RPMI7951 (cell line): ENCODE data around the gene PTPRN2. TPM values are rescaled to one million over a fixed set of nuclear protein-coding genes. Genes with fewer than 3 reads are reported as not detected.
A peak's percentile ranks its signal among the peaks of the same experiment; 100 is the strongest.
"Not testable (repeated sequence)": the region's sequence is repeated elsewhere in the genome, so short reads cannot be mapped to it uniquely, and the experiment has no call there.

Experiments
- DNase-seq: peaks from one replicate; pipeline ENCODE4 v3.0.0-alpha.2; 2012; ENCODE audit warnings: low read depth
- total RNA-seq: library from RNA; depleted of rRNA; stranded (reverse); fragments of >200 nt; shearing (Covaris generic); gene quantifications from 2 replicates; pipeline ENCODE4 v1.2.3, GENCODE V29; 2014

Gene PTPRN2
- total RNA-seq, 1 experiment from 2014 or later = 9.0 TPM

GRCh38 chr7:157568106-157568769, 1019.4 kb downstream of the PTPRN2 start:
- no peak for DNase-seq

DNA sequence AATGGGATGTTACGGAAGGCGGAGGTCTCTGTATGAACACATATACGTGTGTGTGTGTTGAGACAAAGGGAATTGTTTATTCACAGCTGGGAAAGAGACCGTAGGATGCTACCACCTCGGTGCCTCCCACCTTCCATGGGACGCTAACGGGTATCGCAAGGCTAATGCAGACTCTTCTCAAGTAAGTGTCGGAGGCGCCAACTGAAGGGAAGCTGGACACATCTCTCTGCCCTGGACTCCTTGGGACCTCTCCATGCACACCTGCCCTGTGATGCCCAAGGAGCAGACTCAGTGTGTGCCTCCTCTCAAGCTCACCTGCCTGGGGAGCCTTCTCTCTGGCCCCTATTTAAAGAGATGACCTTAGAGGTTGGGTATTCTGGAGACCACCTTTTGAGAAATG, 1020.0 kb downstream of the PTPRN2 start:
- DNase-seq = no peak

- no peak for DNase-seq
Measured at GRCh38 chr7:157566631-157567006, 1021.0 kb downstream of the PTPRN2 start.

DNA sequence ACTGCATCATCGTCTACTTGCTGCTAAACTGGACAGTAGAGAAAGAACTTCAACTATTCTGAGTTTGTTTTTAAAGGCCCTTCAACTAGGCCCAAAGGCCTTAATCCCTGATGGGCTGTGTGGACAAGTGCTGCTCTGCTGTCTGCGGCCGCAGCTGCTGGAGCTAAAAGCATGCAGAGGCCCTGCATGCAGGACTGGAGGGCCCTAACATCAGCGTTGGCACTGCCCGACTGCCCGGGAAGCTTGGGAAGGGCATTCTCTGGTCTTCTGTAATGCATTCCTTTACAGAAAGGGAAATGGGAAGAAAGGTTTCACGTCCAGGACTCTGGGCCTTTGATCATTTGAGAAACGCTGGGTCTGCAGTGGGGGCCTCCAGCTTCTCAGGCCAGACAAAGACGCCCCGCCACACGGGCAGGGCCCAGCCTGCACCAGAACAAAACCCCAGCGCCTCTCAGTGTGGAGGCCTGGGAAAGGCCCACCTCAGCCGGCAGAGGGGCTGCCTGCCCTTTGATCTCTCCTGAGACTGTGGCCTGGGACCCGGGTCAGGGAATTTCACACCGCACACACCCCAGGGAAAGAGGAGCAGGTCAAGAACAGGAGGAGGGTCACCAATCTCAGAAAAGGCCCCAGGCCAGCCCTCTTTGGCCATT, 1021.5 kb downstream of the PTPRN2 start:
- DNase-seq = no peak

- peak; percentile 90 for DNase-seq
Measured at GRCh38 chr7:157565201-157565626, 1022.4 kb downstream of the PTPRN2 start.

DNA sequence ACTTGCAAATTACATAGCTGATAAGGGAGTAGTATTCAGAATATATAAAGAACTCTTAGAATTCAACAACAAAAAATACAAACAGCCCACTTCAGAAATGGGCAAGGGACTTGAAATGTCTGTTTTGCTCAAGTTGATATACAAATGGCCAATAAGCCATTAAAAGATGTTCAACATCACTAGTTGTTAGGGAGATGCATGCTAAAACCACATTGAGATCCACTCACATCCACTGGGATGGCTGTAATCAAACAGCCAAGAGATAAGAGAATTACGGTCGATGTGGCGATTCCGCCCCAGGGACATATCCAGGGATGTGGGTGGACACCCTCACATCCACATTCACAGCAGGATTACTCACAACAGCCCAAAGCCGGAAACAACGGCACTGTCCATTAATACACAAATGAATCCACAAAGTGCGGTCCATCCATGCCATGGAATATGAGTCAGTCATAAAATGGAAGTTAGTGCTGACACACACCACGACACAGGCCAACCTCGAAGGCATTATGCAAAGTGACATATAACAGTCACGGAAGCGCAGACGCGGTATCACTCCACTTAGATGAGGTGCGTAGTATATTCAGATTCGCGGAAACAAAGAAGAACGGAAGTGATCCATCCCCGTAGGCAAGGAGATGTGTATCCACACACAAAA, 1023.0 kb downstream of the PTPRN2 start:
- peak; percentile 100 for DNase-seq

- not testable (repeated sequence) for DNase-seq
Measured at GRCh38 chr7:157563467-157564135, 1024.0 kb downstream of the PTPRN2 start.

DNA sequence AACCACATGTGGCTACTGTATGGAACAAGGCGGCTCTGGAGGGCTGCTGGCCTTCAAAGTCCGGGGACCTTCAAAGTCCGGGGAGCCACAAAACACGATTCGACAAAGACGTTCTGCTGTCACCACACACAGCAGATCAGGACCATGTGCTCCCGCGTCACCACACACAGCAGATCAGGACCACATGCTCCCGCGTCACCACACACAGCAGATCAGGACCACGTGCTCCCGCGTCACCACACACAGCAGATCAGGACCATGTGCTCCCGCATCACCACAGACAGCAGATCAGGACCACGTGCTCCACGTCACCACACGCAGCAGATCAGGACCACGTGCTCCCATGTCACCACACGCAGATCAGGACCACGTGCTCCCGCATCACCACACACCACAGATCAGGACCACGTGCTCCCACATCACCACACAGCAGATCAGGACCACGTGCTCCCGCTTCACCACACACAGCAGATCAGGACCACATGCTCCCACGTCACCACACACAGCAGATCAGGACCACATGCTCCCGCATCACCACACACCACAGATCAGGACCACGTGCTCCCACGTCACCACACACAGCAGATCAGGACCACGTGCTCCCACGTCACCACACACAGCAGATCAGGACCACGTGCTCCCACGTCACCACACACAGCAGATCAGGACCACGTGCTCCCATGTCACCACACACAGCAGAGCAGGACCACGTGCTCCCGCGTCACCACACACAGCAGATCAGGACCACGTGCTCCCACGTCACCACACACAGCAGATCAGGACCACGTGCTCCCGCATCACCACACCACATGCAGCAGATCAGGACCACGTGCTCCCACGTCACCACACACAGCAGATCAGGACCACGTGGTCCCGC, 1024.9 kb downstream of the PTPRN2 start:
- DNase-seq = not testable (repeated sequence)

DNA sequence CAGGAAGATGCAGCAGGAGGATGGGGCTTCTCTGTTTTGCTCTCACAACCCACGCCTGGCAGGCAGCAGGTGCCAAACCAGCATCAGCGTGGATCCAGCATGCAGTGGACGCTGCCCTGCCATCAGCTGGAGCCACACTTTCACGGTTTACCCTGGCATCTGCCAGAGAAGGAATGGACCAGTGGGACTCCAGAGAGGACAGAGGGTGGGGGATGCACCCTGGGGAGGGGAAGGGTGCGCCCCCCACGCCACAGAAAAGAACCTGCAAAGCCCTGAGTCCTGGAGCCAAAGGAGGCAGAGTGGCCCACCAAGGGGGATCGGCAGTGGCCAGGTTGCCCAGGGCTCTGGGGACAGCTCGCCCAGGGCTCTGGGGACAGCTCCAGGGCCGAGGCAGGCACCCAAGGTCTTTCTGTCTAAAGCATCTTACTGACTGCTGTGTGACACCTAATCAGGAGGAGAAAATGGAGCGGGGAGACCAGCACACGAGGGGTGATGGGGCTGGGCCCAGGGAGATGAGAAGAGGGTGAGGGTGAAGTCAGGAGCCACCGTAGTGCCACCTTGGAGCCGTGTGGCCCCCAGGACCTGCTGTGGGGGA, 1025.7 kb downstream of the PTPRN2 start:
- DNase-seq = no peak

GRCh38 chr7:157561523-157561785, 1026.2 kb downstream of the PTPRN2 start:
- DNase-seq = no peak

DNA sequence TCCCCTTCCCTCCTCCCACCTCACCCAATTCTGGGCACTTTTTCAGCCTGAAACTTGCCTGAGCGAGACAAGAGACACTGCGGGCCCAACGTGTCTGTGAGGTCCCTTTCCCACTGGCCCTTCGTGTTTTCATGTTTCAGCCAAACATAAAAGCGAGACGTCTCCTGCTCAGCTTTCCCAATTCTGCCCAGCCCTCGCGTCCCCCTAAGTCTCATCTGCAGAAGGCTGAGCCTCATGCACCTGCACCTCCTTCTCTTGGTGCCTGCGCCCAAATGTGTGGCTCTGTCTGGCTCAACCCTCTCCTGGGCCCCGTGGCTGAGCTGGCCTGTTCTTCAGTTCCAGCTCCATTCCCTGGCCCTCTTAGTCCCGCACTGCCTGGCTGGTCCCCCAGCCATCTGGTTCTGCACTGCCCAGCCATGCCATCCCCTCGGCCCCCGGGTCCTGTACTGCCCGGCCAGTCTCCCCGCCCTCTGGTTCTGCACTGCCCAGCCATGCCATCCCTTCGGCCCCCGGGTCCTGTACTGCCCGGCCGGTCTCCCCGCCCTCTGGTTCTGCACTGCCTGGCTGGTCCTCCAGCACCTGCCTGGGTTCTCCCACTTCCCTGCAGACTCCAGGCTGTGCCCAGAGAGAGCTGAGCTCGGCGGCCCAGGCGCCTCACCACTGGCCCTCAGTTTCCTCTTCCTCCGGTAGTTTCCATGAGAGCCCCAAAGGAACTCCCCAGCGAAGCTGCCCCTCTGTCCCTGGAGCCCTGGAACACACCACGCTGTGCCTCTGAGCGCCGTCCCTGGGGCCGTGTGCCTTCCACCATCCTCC, 1026.7 kb downstream of the PTPRN2 start:
- DNase-seq = no peak

- no peak for DNase-seq
Measured at GRCh38 chr7:157560258-157560654, 1027.4 kb downstream of the PTPRN2 start.

DNA sequence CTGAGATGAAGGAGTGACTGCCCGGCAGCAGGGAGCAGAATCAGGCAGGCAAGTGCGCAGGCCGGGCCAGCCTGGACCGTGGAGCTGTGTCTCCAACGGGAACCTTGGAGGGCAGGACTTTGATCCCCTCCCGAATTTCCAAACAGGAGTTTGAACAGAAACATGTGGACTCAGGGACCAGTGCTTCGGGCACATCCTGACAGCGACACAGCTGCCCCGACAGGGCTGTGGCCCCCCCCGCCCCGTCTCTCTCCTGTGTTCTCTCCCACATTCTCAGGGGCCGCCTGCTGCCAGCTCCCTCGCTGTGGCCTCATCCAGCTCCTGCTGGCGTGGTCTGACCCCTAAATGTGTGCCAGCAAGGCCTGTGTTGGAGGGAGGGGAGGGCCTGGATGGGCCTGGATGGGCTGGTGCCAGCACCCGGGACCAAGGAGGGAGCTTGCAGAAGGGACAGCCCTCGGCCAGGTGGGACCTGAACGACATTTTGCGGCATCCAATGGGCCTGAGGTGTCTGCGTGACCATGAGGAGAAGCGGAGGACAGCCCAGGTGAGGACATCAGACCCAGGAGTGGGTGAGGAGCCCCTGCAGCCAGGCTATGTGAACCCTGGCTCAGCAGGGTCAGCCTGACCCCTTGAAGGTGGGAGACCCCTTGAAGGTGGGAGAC, 1027.9 kb downstream of the PTPRN2 start:
- DNase-seq = peak; percentile 51

GRCh38 chr7:157558875-157559595, 1028.6 kb downstream of the PTPRN2 start:
- peak; percentile 75 for DNase-seq

- no peak for DNase-seq
Measured at GRCh38 chr7:157558516-157558874, 1029.1 kb downstream of the PTPRN2 start.

DNA sequence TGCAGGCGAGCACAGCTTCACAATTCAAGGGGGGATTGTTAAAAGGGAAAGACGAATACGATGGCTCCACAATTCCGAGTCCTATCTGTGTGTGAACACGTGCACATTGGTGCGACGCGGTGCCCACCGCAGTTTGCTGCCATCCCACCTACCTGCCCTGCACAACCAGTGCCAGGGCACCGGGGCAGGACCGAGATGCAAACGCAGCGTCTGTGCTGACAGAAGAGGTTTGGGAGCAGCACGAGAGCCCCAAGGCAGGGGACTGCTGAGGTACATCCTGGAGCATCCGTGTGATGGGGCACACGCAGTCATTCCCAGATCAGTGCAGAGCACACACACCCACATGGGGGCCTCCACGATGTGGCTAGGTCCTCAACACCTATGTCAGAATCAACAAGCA, 1029.6 kb downstream of the PTPRN2 start:
- DNase-seq = no peak

- no peak for DNase-seq
Measured at GRCh38 chr7:157557263-157557662, 1030.4 kb downstream of the PTPRN2 start.

- DNase-seq = no peak
Measured at GRCh38 chr7:157556642-157556944, 1031.0 kb downstream of the PTPRN2 start.

DNA sequence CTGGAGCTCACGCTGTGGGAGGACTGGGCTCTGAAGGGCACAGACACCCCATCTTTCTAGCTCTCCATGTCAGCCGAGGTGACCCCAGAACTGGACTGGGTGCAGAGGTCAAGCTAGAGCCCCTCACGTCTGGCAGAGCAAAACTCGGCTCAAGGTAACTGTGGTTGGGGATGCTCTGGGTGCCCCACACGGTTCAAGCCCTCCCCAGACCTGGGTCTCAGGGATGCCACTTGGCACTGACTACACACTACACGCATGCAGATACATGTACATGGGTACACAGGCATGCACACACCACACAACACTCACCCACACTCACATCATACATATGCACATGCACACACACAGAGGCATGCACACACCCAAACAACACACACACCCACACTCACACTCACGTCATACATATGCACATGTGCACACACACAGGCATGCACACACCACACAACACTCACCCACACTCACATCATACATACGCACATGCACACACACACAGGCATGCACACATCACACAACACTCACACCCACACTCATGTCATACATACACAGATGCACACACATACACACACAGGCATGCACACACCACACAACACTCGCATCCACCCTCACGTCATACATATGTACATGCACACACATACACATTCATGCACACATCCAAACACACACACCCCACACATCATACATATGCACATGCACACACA, 1031.5 kb downstream of the PTPRN2 start:
- no peak for DNase-seq
